NCI-H526 (cell line): ENCODE results near the gene AGRN.

Experiments used
- DNase-seq, 2 experiments: peaks; one replicate each; lab custom pipeline; 2025; lab: John Stamatoyannopoulos, UW

AGRN gene

DNA sequence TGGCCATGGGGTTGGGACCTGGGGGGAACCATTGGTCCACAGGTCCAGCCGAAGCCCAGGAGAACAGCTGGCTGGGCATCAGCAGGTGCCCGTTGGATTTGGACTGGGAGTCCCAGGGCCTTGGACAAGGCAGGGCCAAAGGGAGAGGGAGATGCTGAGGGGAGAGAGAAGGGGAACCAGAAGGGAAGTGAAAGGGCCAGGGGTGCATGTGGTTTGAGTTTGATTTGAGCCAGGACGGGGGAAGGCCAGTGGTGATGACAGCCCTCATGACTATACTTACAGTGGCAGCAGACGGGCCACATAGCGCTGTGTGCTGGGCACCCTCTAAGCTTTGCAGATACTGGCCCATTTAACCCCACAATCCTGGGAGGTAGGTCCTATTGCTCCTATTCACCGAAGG, 18.8 kb downstream of the AGRN start:
- no peak for DNase-seq

DNA sequence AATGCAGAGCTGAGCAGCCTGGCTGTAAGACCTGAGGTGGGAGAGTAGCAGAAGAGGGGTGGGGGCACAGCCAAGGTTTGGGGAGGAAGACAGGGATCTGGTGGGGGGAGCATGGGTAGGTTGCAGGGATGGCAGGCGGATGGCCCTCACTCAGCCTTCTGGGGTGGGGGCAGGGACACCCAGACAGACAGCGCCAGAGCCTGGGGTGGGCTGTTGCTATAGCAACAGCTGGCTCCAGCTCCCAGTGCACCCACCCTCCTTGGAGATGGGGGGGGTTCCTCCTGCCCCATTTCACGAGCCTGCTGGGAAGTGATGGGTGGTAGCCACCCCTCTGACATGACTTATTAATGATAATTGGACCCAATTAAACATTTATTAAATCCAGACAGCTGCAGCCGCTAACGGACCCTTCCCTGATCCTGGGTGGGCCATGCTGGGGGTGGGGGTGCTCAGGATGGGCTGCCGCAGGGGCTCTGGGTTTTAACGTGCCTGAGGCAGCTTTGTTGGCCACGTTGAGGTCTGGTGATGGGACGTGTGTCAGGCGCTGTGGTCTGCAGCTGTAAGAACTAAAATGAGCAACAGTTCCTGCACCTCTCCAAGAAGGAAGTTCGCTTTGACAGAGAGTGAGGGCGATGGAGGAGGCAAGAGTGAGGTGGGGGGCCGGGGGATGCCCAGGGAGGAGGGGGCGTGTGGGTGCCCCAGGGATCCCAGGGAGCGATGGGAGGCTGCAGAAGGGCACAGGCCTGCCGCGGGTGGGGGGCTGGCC, 19.4 kb downstream of the AGRN start:
- no peak for DNase-seq

DNA sequence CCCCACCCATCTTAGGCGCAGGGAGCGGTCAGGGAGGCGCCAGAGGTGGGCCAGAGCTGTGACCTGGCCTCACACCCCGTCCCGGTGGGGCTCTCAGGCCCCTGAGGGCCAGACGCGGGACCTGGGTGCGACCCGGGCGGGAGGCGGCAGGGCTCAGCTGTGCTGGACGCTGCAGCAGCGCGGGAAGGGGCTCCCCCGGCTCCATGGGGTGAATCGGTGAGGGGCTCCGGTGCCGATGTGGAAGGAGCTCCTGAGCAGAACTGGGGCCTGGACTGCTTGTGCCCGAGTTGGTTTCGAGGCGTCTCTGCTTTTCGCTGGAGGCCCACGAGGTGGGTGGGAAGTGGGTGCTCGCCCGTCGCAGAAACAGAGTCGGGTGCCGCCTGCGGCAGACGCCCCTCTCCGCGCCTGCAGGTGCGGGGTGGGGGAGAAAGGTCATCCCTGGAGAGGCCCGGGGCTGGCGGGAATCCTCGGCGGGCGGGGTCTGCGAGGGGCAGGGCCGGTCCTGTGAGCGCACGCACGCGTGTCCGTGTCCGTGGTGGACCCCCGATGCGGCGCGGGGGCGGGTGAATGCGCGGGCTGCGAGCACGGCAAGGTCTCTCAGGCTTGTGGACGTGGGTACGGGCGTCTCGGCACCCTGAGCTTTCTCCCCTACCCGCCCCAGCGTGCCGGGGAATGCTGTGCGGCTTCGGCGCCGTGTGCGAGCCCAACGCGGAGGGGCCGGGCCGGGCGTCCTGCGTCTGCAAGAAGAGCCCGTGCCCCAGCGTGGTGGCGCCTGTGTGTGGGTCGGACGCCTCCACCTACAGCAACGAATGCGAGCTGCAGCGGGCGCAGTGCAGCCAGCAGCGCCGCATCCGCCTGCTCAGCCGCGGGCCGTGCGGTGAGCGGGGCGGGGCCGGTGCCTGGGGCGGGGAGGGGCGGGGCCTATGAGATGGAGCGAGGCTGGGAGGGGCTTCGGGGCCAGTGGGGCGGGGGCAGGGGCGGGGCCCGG, 20.4 kb downstream of the AGRN start:
- peak; percentile 44 to 93 for DNase-seq

DNA sequence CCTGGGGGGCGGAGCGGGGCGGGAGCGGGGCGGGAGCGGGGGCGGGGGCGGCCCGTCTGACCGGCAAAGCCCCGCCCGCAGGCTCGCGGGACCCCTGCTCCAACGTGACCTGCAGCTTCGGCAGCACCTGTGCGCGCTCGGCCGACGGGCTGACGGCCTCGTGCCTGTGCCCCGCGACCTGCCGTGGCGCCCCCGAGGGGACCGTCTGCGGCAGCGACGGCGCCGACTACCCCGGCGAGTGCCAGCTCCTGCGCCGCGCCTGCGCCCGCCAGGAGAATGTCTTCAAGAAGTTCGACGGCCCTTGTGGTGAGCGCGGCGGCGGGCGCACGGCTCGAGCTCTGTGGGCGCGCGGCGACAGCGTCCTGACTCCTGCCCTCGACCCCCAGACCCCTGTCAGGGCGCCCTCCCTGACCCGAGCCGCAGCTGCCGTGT, 21.2 kb downstream of the AGRN start:
- no peak for DNase-seq

DNA sequence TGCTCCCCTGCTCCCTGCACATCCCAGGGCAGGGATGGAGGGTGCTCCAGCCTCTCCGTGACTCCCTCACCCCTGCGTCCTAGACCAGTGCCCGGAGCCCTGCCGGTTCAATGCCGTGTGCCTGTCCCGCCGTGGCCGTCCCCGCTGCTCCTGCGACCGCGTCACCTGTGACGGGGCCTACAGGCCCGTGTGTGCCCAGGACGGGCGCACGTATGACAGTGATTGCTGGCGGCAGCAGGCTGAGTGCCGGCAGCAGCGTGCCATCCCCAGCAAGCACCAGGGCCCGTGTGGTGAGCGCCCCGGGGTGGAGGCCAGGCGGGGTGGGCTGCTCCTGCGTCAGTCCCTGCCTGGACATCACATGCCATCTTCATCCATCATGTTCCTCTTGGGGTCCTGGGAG, 22.0 kb downstream of the AGRN start:
- DNase-seq, result no peak

- DNase-seq, result no peak
These were observed 22.9 kb downstream of the AGRN start for GRCh38 chr1:1042835-1043234.

DNA sequence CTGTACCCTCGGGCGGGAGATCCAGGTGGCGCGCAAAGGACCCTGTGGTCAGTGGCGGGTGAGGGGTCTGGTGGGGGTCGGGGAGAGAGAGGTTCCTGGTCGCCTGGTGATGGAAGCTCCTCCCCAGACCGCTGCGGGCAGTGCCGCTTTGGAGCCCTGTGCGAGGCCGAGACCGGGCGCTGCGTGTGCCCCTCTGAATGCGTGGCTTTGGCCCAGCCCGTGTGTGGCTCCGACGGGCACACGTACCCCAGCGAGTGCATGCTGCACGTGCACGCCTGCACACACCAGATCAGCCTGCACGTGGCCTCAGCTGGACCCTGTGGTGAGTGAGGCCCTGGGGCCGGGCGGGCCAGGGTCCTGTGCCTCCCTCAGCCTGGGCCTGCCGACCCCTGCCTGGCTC, 23.5 kb downstream of the AGRN start:
- DNase-seq, result no peak

GRCh38 chr1:1043921-1044320, 24.0 kb downstream of the AGRN start:
- DNase-seq, result no peak

GRCh38 chr1:1044455-1045078, 24.6 kb downstream of the AGRN start:
- no peak for DNase-seq

- DNase-seq, result no peak
These were observed 25.2 kb downstream of the AGRN start for GRCh38 chr1:1045129-1045528.

DNA sequence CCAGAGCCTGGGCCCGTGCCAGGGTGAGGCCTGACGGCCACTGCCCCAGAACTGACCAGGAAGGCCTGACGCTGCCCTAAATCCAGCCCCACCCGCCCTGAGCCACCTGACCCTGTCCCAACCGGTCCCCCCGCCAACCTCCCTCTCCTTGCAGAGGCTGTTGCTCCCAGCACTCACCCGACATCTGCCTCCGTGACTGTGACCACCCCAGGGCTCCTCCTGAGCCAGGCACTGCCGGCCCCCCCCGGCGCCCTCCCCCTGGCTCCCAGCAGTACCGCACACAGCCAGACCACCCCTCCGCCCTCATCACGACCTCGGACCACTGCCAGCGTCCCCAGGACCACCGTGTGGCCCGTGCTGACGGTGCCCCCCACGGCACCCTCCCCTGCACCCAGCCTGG, 26.3 kb downstream of the AGRN start:
- DNase-seq, result no peak

- no peak for DNase-seq
These were observed 26.8 kb downstream of the AGRN start for GRCh38 chr1:1046767-1047166.

GRCh38 chr1:1047407-1047806, 27.5 kb downstream of the AGRN start:
- no peak for DNase-seq

- no peak for DNase-seq
These were observed 28.0 kb downstream of the AGRN start for GRCh38 chr1:1047963-1048362.

DNA sequence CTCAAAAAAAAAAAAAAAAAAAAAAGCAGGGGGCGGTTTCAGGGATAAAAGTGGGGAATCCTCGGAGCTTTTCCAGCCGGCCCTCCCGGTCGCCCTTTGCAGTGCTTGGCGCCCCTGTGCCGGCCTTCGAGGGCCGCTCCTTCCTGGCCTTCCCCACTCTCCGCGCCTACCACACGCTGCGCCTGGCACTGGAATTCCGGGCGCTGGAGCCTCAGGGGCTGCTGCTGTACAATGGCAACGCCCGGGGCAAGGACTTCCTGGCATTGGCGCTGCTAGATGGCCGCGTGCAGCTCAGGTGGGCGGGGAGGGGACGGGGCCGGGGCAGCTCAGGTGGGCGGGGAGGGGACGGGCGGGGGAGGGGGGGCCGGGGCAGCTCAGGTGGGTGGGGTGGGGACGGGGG, 28.8 kb downstream of the AGRN start:
- no peak for DNase-seq

DNA sequence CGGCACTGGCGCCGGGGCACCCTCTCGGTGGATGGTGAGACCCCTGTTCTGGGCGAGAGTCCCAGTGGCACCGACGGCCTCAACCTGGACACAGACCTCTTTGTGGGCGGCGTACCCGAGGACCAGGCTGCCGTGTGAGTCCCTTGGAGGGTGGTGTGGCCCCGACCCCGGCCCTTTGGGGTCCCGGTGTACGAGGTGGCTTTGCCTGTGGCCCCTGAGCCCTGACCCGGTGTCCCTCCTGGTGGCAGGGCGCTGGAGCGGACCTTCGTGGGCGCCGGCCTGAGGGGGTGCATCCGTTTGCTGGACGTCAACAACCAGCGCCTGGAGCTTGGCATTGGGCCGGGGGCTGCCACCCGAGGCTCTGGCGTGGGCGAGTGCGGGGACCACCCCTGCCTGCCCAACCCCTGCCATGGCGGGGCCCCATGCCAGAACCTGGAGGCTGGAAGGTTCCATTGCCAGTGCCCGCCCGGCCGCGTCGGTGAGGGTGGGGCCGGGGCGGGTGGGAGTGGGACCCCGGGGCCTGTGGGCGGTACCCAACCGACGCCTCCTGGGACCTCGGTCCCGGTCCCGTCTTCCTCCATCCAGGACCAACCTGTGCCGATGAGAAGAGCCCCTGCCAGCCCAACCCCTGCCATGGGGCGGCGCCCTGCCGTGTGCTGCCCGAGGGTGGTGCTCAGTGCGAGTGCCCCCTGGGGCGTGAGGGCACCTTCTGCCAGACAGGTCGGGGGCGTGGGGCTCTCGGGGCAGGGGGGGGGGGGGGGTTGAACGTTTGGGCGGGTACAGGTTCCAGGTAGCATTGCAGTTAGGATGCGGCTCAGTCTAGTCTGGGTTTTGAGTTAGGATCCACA, 29.6 kb downstream of the AGRN start:
- DNase-seq, result no peak

DNA sequence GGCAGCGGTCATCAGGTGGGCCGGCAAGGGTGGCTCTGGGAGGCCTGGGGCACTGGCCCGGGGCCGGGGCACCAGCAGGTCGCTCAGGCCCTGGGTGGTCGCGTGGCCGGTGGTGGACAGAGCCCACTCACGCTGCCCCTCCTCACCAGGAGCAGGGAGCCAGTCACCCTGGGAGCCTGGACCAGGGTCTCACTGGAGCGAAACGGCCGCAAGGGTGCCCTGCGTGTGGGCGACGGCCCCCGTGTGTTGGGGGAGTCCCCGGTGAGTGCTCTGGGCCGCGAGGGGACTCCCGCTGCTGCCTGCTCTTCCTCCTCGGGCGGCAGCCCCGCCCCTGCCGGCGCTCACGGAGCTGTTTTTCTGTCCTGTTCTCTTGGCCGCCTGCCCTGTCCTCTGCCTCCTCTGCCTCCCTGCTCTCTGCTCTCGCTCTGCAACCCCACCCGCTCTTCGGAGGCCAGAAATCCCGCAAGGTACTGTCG, 30.7 kb downstream of the AGRN start:
- no peak for DNase-seq

GRCh38 chr1:1051127-1051810, 31.3 kb downstream of the AGRN start:
- no peak for DNase-seq

GRCh38 chr1:1052003-1052840, 32.3 kb downstream of the AGRN start:
- no peak for DNase-seq

- DNase-seq, result no peak
These were observed 33.1 kb downstream of the AGRN start for GRCh38 chr1:1053022-1053421.
